ENCODE measurements around the gene LILRB2. TPM values are rescaled to one million over a fixed set of nuclear protein-coding genes. Genes with fewer than 3 reads are reported as not detected.

The LILRB2 gene
- total and polyA plus RNA-seq, 9 of the 15 experiments (the other 6 are each of a cell fraction or from before 2014, with no cell fraction given): not detected

GRCh38 chr19:54256250-54257115 is 24.4 kb downstream of the LILRB2 start:
- Histone ChIP-seq H3K36me3 (ENCODE audit: control insufficient read depth, insufficient read depth, low read length) (no peaks in the 10 kb centered on the region), H3K79me2 (ENCODE audit: control insufficient read depth, insufficient read depth, low read length) (no peaks in the 10 kb centered on the region), H3K27ac (ENCODE audit: extremely low read depth, low read depth, low read length) (no peak overlapping the region), H3K9ac (ENCODE audit: insufficient read depth in 1 of 2, low read depth in 2 of 2, low read length in 2 of 2) (peak overlapping the region in 1 of 2 experiments; percentile 23; a peak in 1 of 4 replicates), H2AFZ (ENCODE audit: low read depth, low read length) (no peak overlapping the region), H3K4me2 (ENCODE audit: insufficient read depth, low read length) (no peak overlapping the region), H3K9me1 (ENCODE audit: control insufficient read depth, insufficient read depth, low read length) (no peaks in the 10 kb centered on the region), H3K27me3 (ENCODE audit: control insufficient read depth in 2 of 2, insufficient read depth in 2 of 2, low read length in 2 of 2) (peaks cover 54 to 80% of the 10 kb centered on the region in 2 experiments), H4K20me1 (replicated peaks; ENCODE audit: control insufficient read depth, insufficient read depth, low read length) (peaks cover 11% of the 10 kb centered on the region), H3K4me1 (replicated peaks in 1 of 2; ENCODE audit: control insufficient read depth in 2 of 2, insufficient read depth in 2 of 2, low read length in 2 of 2) (no peaks in the 10 kb centered on the region; a peak in 2 of 5 replicates), H3K9me3 (replicated peaks; ENCODE audit: control insufficient read depth, insufficient read depth, low read depth, low read length) (no peaks in the 10 kb centered on the region), H3K4me3 (no peak overlapping the region)
- DNase-seq (ENCODE audit: extremely low read depth in 1 of 4, low spot score in 3 of 4): no peak
- in situ Hi-C loops (cut with MboI) (no loop called here), intact Hi-C loops (cut with micrococcal nuclease) (no loop called here)
- POLR2A ChIA-PET: interaction anchor here (0.5 to 1.0 kb wide), 3 partner anchors 27 to 284 kb away, joined by 3 read pairs; partner anchors contain the start of gene LENG1
- TF ChIP-seq, protein P1, sequence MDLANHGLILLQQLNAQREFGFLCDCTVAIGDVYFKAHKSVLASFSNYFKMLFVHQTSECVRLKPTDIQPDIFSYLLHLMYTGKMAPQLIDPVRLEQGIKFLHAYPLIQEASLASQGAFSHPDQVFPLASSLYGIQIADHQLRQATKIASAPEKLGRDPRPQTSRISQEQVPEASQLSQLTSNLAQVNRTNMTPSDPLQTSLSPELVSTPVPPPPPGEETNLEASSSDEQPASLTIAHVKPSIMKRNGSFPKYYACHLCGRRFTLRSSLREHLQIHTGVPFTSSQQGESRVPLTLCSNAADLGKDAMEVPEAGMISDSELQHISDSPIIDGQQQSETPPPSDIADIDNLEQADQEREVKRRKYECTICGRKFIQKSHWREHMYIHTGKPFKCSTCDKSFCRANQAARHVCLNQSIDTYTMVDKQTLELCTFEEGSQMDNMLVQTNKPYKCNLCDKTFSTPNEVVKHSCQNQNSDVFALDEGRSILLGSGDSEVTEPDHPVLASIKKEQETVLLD (IDR thresholded peaks at IDR 0.05): no peak
- TF ChIP-seq ZNF592 (IDR thresholded peaks at IDR 0.05): no peak
- no peak for TF ChIP-seq HNRNPK (IDR thresholded peaks at IDR 0.05; ENCODE audit: low read depth, low read length, poor library complexity, severe bottlenecking)
- no peak for TF ChIP-seq NFIX (CRISPR knock-in tag; IDR thresholded peaks at IDR 0.05; ENCODE audit: low read depth)
- TF ChIP-seq, protein P2, sequence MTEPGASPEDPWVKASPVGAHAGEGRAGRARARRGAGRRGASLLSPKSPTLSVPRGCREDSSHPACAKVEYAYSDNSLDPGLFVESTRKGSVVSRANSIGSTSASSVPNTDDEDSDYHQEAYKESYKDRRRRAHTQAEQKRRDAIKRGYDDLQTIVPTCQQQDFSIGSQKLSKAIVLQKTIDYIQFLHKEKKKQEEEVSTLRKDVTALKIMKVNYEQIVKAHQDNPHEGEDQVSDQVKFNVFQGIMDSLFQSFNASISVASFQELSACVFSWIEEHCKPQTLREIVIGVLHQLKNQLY (CRISPR knock-in tag; conservative IDR thresholded peaks at IDR 0.05): no peak
- WGBS (ENCODE audit: insufficient coverage, low coverage, missing lambda C conversion rate): 1% methylated on average over 15 of the region's 19 CpGs
- no peak; the same call in 1 of the 3 replicates for ATAC-seq
- BruUV-seq (replicated peaks): no TSS peak
- CTCF ChIA-PET (ENCODE audit: low intra/inter-chr PET ratio): no interaction called here
- no peak for FAIRE-seq
